Measurements from ENCODE around the gene CADPS2. TPM values are rescaled to one million over a fixed set of nuclear protein-coding genes. Genes with fewer than 3 reads are reported as not detected.

The CADPS2 gene
- total and polyA plus RNA-seq, 2 of the 8 experiments (the other 6 are each of a cell fraction or from before 2014, with no cell fraction given) = 8.9 to 22.3 TPM

GRCh38 chr7:122896509-122896908 is 10.2 kb upstream of the CADPS2 start (continued):
- TF ChIP-seq, protein P1, sequence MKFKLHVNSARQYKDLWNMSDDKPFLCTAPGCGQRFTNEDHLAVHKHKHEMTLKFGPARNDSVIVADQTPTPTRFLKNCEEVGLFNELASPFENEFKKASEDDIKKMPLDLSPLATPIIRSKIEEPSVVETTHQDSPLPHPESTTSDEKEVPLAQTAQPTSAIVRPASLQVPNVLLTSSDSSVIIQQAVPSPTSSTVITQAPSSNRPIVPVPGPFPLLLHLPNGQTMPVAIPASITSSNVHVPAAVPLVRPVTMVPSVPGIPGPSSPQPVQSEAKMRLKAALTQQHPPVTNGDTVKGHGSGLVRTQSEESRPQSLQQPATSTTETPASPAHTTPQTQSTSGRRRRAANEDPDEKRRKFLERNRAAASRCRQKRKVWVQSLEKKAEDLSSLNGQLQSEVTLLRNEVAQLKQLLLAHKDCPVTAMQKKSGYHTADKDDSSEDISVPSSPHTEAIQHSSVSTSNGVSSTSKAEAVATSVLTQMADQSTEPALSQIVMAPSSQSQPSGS (IDR thresholded peaks at IDR 0.05; ENCODE audit: low read length) = no peak
- TF ChIP-seq GTF2F1 (IDR thresholded peaks at IDR 0.05; ENCODE audit: borderline replicate concordance, low read depth, low read length) (no peak), BACH1 (IDR thresholded peaks at IDR 0.05; ENCODE audit: low read length) (no peak)

Data from H1 (cell line).